ENCODE measurements around the gene UGDH.
"Not testable (repeated sequence)": the region's sequence is repeated elsewhere in the genome, so short reads cannot be mapped to it uniquely, and the experiment has no call there.

UGDH gene

DNA sequence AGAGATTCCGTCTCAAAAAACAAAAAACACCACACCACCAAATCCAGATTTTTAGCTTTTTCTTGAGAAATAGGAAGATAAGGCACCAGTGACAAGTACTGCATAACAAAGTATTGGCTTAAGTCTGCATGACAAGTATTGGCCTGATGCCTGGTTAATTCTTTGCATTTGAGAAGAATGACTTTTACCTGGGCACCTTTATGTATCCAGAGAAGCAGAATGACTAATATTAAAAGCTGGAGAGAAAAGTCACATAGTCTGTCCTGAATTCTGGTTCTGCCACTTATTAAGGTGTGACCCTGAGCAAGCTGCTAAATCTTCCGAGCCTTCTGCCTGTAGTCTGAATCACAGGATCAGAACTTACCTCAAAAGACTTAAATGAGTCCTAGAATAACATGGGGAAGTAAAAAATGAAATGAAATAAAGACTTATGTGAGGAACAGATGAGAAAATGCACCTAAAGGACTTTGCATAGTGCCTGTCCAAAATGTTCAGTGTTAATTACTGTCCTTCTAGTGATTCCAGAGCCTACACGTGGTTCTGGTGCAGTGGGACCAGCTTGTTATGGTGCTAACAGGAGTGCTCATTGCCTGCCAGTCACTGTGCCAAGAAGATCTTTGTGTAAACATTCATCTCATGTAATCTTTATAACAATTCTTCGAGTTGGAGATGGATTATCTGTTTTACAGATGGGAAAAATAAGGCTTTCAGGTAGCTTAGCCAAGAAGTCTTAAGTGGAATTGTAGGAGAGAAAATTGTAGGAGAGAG is 31.6 kb downstream of the UGDH start:
- DNase-seq (ENCODE audit: low read depth in 2 of 2): no peak

GRCh38 chr4:39494354-39494753 is 32.9 kb downstream of the UGDH start:
- no peak for DNase-seq (ENCODE audit: low read depth in 2 of 2)

DNA sequence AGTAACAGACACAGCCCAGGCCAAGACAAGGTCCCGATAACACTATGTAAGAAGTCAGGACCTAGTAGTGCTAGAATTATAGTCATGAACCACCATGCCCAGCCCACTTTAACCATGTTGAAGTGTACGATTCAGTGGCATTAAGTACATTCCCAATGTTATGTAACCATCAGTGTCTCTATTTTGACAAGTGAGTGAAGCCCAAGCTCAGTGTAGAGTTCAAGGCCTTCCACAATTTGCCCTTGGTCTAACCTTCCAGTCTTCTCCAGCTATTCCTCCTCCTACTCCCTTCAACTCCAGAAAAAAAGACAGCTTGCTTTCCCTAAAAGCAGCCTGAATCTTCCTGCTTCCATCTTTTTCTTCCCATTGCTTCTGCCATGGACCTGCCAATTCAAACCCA is 36.9 kb downstream of the UGDH start:
- no peak for DNase-seq (ENCODE audit: low read depth in 2 of 2)

DNA sequence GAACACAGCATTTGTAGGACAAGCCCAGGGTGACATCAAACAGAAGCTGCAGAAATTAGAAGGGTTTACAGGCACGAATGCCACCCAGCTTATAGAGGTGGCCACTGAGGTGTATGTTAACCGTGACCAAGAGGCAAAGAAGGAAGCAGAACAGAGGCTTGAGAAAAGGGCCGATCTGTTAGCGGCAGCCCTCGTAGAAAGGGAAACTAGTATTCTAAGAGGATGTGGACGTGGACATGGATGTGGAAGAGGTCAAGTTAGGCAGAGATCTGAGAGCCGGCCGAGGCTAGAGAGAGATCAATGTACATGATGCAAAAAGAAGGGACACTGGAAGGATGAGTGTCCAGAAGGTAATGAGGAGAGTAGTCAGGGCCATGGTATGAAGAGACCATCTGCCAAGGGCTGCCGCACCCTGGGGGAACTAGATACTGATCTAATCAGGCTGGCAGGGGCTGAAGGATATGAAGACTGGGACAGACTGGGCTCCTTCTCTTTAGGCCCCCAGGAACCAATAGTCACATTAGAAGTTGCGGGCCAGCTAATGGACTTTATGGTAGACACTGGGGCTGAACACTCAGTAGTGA is 40.9 kb downstream of the UGDH start:
- DNase-seq (ENCODE audit: low read depth in 2 of 2): no peak

DNA sequence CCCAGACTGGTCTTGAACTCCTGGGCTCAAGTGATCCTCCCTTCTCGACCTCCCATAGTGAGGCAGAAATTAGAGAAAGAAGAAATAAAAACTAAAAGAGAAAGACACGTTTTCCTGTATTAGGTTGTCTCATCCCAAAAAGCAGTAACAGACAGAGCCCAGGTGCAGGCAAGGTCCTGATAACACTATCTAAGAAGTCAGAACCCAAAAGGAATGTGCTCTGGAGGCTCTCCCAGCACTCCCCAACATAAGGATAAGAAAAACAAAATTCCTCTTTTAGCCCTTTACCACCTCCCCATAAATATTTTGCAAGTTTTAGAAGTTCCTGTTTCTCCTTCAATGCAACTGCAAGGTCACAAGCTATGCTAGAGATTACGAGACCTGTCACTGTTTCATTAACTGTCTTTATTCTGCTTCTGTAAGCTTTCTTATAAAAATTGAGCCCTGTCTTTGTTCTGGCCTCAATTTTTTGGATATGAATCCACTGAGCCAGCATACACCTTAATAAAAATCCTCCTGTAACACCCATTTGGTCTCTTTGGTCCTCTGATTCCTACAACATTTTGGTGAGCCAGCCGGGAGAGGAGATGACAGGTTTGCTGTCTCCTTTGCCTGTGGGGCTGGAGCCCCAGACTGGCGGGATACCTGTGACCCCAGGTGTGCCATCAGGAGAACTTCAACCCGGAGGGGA is 42.5 kb downstream of the UGDH start:
- no peak for DNase-seq (ENCODE audit: low read depth in 2 of 2)

- no peak for DNase-seq (ENCODE audit: low read depth in 2 of 2)
Observed at GRCh38 chr4:39480902-39481695, 46.1 kb downstream of the UGDH start.

GRCh38 chr4:39480251-39480650 is 47.0 kb downstream of the UGDH start:
- no peak for DNase-seq (ENCODE audit: low read depth in 2 of 2)

- DNase-seq (ENCODE audit: low read depth in 2 of 2): no peak
Observed at GRCh38 chr4:39476187-39476895, 50.9 kb downstream of the UGDH start.

DNA sequence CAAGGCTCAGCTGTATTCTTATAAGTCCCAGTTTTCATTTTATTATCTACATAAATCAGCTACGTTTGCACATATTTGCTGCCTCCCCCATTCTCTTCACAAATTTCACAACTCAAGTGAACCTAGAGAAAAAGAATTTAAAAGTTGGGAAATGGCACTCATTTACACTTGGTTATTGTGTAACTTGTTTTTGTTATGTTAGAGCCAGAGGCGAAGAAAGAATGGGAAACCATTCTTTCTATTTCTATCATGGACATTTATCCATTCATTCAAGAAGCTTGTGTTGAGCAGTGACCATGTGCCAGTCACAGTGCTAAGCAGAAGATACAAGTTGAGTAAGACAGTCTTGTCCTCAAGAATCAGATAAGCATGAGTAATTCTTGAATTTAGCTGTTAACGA is 54.8 kb downstream of the UGDH start:
- peak in 1 of 2 experiments; percentile 1 for DNase-seq (ENCODE audit: low read depth in 2 of 2)

DNA sequence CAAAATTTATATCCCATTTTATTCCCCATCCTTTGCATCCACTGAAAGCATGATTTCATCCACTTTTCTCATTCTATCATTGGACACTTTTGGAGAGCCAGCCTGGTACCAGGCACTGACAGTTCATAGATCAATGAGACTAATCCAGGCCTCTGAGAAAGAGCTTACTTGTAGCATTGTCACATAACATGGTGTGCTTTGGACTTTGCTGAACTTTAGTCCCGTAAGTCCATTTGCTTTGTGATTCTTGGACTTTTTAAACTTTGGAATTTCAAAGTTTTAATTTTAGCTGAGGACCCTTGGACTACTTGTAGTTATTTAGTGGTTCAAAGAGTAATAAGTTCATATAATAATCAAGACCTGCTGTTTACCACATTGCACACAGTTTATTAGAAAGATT is 56.8 kb downstream of the UGDH start:
- DNase-seq (ENCODE audit: low read depth in 2 of 2): no peak

GRCh38 chr4:39469429-39470077 is 57.7 kb downstream of the UGDH start:
- peak; percentile 66 to 72 for DNase-seq (ENCODE audit: low read depth in 2 of 2)

GRCh38 chr4:39467464-39467863 is 59.8 kb downstream of the UGDH start:
- DNase-seq (ENCODE audit: low read depth in 2 of 2): no peak

GRCh38 chr4:39466747-39467146 is 60.5 kb downstream of the UGDH start:
- DNase-seq (ENCODE audit: low read depth in 2 of 2): no peak

DNA sequence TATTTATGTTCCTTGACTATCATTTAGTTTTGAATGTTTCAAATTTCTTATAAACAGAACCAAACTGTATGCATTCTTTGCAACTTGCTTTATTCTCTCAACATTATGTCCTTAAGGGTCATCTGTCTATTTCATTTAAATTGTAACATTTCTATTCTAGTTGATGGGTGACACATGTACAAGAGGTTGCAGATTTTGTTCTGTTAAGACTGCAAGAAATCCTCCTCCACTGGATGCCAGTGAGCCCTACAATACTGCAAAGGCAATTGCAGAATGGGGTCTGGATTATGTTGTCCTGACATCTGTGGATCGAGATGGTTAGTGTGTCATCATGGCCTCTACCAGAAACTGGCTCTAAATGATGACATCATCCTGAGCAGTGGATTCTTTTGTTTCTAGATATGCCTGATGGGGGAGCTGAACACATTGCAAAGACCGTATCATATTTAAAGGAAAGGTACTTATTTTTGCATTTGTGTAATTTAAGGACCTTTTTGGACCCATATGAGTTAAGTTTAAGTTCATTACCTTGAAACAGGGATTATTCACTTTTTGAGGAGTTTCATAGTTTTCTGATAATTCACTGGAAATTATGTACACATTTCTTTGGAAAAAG is 62.2 kb downstream of the UGDH start:
- DNase-seq (ENCODE audit: low read depth in 2 of 2): peak; percentile 64 to 68

GRCh38 chr4:39458505-39459300 is 68.5 kb downstream of the UGDH start, which contains the start of the genes LIAS and RPL9:
TSS of gene LIAS (plus strand) at chr4:39459056. CDS start at chr4:39459118, 62 bp downstream.
TSS of gene RPL9 (minus strand) at chr4:39458922. CDS start at chr4:39458439, 483 bp downstream.
- DNase-seq (ENCODE audit: low read depth in 2 of 2): peak; percentile 97 to 98

DNA sequence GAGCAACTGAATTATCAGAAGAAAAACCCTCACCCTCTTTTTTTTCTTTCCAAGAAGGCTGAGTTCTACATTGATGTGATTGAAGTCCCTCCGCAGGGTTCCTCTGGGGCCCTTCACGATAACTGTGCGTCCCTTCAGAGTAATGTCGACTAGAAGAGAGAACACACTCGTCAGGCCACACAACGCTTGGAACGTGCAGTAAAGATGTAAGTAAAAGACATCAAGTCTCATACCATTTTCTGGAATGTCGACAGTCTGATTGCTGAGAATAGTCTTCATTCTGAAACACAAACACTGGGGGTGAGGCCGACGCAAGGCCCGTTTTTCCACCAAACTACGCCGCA is 69.1 kb downstream of the UGDH start:
- not testable (repeated sequence) for DNase-seq (ENCODE audit: low read depth in 2 of 2)

DNA sequence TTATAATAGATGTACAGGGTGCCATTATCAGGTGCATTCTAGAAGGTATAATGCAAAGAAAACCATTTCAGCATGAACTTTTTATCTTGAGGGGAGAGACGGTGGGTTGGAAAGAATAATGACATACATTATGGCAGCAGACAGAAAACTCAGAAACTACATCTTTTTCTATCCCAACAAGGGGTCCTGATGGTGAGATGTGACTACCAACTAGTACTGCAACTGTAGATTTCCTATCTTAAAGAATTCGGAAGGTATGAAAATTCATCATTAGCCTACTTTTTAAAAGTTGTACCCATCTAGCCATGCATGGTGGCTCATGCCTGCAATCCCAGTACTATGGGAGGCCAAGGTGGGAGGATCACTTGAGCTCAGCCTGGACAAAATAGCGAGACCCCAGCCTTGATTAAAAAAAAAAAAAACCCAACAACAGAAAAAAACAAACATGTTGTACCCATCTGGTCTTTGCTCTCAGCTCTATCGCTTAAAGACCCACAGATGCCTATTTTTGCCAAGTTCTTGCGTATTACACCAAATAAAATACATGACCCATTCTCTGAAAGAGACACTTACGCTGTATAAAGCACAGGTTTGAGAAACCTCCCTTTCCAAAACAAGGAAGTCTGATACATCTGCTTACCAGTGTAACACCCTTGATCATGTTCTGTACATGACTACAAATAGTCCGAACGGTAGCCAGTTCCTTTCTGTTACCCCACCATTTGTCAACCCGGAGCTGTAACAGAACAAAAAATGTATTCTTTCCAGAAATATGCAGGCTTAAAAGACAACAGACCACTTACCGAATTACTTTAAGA is 70.1 kb downstream of the UGDH start:
- no peak for DNase-seq (ENCODE audit: low read depth in 2 of 2)

GRCh38 chr4:39455486-39455885 is 71.8 kb downstream of the UGDH start:
- no peak for DNase-seq (ENCODE audit: low read depth in 2 of 2)

DNA sequence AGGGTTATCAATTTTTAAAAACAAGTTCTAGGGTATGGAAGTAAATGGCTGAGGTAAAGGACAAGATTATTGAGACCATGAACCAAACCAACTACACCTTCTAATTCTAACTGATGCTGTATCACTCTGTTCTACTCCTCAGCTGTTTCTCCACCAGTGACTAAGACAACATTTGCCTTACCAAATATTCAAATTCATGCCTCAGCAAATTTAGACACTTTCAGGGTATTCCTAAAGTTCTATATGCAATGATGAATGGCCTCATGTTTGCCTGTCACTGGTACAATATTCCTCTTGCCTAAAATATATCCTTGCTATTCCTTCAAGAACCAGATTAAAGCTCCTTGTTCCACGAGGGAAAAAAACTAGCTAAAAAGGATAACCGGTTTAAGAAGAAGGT is 73.5 kb downstream of the UGDH start:
- no peak for DNase-seq (ENCODE audit: low read depth in 2 of 2)

All from fibroblast of skin of left quadriceps (primary cell).